Endothelial cell of umbilical vein (primary cell): Measurements from ENCODE around the gene NT5DC2. TPM values are rescaled to one million over a fixed set of nuclear protein-coding genes. Genes with fewer than 3 reads are reported as not detected.

Source experiments
- BruUV-seq: library from RNA; stranded (reverse); fragments of 400-500 nt; replicated peaks from 2 replicates; lab custom pipeline; 2021; lab: Mats Ljungman, UMichigan
- CTCF ChIA-PET: fragments of 300-600, 350-600 bp; sonication (Branson Sonifier 250); formaldehyde crosslinking; loops from one replicate; lab custom pipeline; 2021; ENCODE audit warnings: antibody characterized with exemption, inconsistent platforms; lab: Charles Lee
- POLR2A ChIA-PET: fragments of 300-600, 350-600 bp; sonication (Branson Sonifier 250); formaldehyde crosslinking; loops from one replicate; lab custom pipeline; 2021; ENCODE audit warnings: antibody characterized with exemption, inconsistent platforms; lab: Charles Lee
- DNase-seq: peaks from one replicate; pipeline ENCODE4 v3.0.0-alpha.2; 2011; ENCODE audit warnings: low read depth, low spot score
- FAIRE-seq: peaks from 2 replicates; lab custom pipeline; 2011; peaks lifted over from hg19 to GRCh38; lab: Jason Lieb, UNC
- H2AFZ ChIP-seq: 2 replicates; pipeline ENCODE4 v1.6.0; 2012; ENCODE audit warnings: low read depth, low read length, control low read depth, inconsistent platforms
- H3K27ac ChIP-seq: 2 replicates; pipeline ENCODE4 v1.5.1; 2011; ENCODE audit warnings: low read depth, mild to moderate bottlenecking, control low read depth, low read length, moderate library complexity; ENCODE audit not compliant: insufficient read depth
- H3K27me3 ChIP-seq, 2 experiments: 2 replicates each; pipeline versions ENCODE4 v1.6.0 to v1.6.1; 2011; ENCODE audit warnings: low read length in 2 of 2, mixed read lengths in 1 of 2; ENCODE audit not compliant: control insufficient read depth in 2 of 2, insufficient read depth in 2 of 2
- H3K36me3 ChIP-seq, 2 experiments: 2 replicates in 1 of 2; 3 replicates in 1 of 2; pipeline ENCODE4 v1.5.1; 2011; ENCODE audit warnings: low read length in 2 of 2, mild to moderate bottlenecking in 1 of 2, moderate library complexity in 1 of 2; ENCODE audit not compliant: control insufficient read depth in 2 of 2, insufficient read depth in 2 of 2; ENCODE audit errors: extremely low read depth in 1 of 2
- H3K4me1 ChIP-seq: 3 replicates; pipeline ENCODE4 v1.5.1; 2011; ENCODE audit warnings: mild to moderate bottlenecking, low read length; ENCODE audit not compliant: control insufficient read depth, insufficient read depth; ENCODE audit errors: extremely low read depth
- H3K4me2 ChIP-seq: 2 replicates; pipeline ENCODE4 v1.6.1; 2011; ENCODE audit warnings: low read length, control low read depth, mixed read lengths; ENCODE audit not compliant: insufficient read depth
- H3K4me3 ChIP-seq, 3 experiments: fragments of 200-600 bp in 1 of 3; sonication (generic), shearing (Covaris generic) in 1 of 3; replicated peaks in 1 of 3; 2 replicates each; pipeline ENCODE4 v1.5.1; 2011 to 2016; ENCODE audit warnings: control low read depth in 3 of 3, low read length in 3 of 3, mild to moderate bottlenecking in 2 of 3, inconsistent platforms in 1 of 3, low read depth in 1 of 3, moderate library complexity in 1 of 3; ENCODE audit not compliant: insufficient read depth in 1 of 3
- H3K79me2 ChIP-seq: 2 replicates; pipeline ENCODE4 v1.6.0; 2012; ENCODE audit warnings: low read length, inconsistent platforms; ENCODE audit not compliant: control insufficient read depth, insufficient read depth
- H3K9ac ChIP-seq: replicated peaks from 2 replicates; pipeline ENCODE3; 2011; ENCODE audit warnings: low read length, control low read depth; ENCODE audit not compliant: insufficient read depth; ENCODE audit errors: extremely low read depth
- H3K9me1 ChIP-seq: replicated peaks from 3 replicates; pipeline ENCODE4 v1.6.0; 2011; ENCODE audit warnings: mild to moderate bottlenecking, low read length; ENCODE audit not compliant: control insufficient read depth, insufficient read depth; ENCODE audit errors: extremely low read depth
- H3K9me3 ChIP-seq: replicated peaks from 2 replicates; pipeline ENCODE4 v1.5.1; 2012; ENCODE audit warnings: low read length, inconsistent platforms; ENCODE audit not compliant: control insufficient read depth, insufficient read depth
- H4K20me1 ChIP-seq: replicated peaks from 2 replicates; pipeline ENCODE3; 2011; ENCODE audit warnings: mild to moderate bottlenecking, low read length; ENCODE audit not compliant: control insufficient read depth, insufficient read depth; ENCODE audit errors: extremely low read depth
- CTCF ChIP-seq, 2 donors: IDR thresholded peaks; 1 replicate in 1 of 2; 2 replicates in 1 of 2; pipeline ENCODE4 v1.5.1; 2011; ENCODE audit warnings: low read length in 2 of 2, mild to moderate bottlenecking in 2 of 2, moderate library complexity in 2 of 2, control low read depth in 1 of 2, inconsistent platforms in 1 of 2, low read depth in 1 of 2; ENCODE audit not compliant: insufficient read depth in 1 of 2; ENCODE audit errors: extremely low read depth in 1 of 2
- EZH2 ChIP-seq: IDR thresholded peaks from 2 replicates; pipeline ENCODE4 v1.6.1; 2012; ENCODE audit warnings: borderline replicate concordance, low read depth, mild to moderate bottlenecking, moderate library complexity, low read length, inconsistent platforms; ENCODE audit not compliant: severe bottlenecking
- FOS ChIP-seq: IDR thresholded peaks from 2 replicates; pipeline ENCODE4 v1.6.1; 2011; ENCODE audit warnings: mild to moderate bottlenecking, low read length, moderate library complexity, borderline replicate concordance; ENCODE audit not compliant: insufficient read depth
- GATA2 ChIP-seq: IDR thresholded peaks from 2 replicates; pipeline ENCODE4 v1.7.0; 2011; ENCODE audit warnings: low read depth, mild to moderate bottlenecking, moderate library complexity, mixed read lengths, low read length; ENCODE audit not compliant: insufficient read length, insufficient read depth
- JUN ChIP-seq: IDR thresholded peaks from 2 replicates; pipeline ENCODE4 v1.6.1; 2011; ENCODE audit warnings: borderline replicate concordance, low read depth; ENCODE audit not compliant: insufficient read length, insufficient read depth
- MAX ChIP-seq: IDR thresholded peaks from 2 replicates; pipeline ENCODE4 v1.6.1; 2011; ENCODE audit not compliant: insufficient read depth, insufficient read length
- MYC ChIP-seq: IDR thresholded peaks from one replicate; pipeline ENCODE4 v1.6.1; 2011; ENCODE audit warnings: mild to moderate bottlenecking, low read depth, low read length
- POLR2A ChIP-seq: IDR thresholded peaks from 2 replicates; pipeline ENCODE4 v1.6.1; 2012; ENCODE audit warnings: low read depth, mild to moderate bottlenecking, control low read depth, low read length
- POLR2AphosphoS5 ChIP-seq: IDR thresholded peaks from 2 replicates; pipeline ENCODE4 v1.6.1; 2012; ENCODE audit warnings: low read depth, mild to moderate bottlenecking, control low read depth, low read length, moderate library complexity; ENCODE audit not compliant: insufficient read depth
- dilution Hi-C: fragments of 300-500 bp; cut with MboI; formaldehyde crosslinking; loops from one replicate; pipeline ENCODE4 v1.15.0; 2019; ENCODE audit warnings: low sequenced_read_pairs; ENCODE audit not compliant: extremely low pct_ligation_motif_present
- intact Hi-C: fragments of 100-400 bp; cut with micrococcal nuclease; formaldehyde crosslinking; loops from one replicate; pipeline ENCODE4 v1.10.0; 2022
- polyA plus RNA-seq, 4 experiments: library from polyadenylated mRNA; depleted of rRNA in 3 of 4; stranded (reverse) in 3 of 4; unstranded in 1 of 4; fragments of >200 nt; gene quantifications; 2 replicates each; pipeline versions ENCODE4 v1.2.1 to v1.2.3, GENCODE V29; 2011 to 2012; ENCODE audit warnings: missing spikeins in 1 of 4
- small RNA-seq: library from RNA; depleted of rRNA; stranded (forward); fragments of <200 nt; gene quantifications from one replicate; pipeline ENCODE3, GENCODE V24; 2012; ENCODE audit warnings: low replicate concordance, low read depth; ENCODE audit not compliant: insufficient read depth, insufficient read length
- total RNA-seq: library from RNA; stranded (reverse); gene quantifications from 2 replicates; pipeline ENCODE4 v1.2.3, GENCODE V29; 2021

Gene NT5DC2
- total and polyA plus RNA-seq, 2 donors (not counting 3 experiments of a cell fraction or from before 2014, with no cell fraction given), result 298 to 402 TPM

GRCh38 chr3:52477076-52477795 lies 56.4 kb downstream of the NT5DC2 start:
- Histone ChIP-seq H3K9me3 (no peaks in the 10 kb centered on the region), H3K4me3 (no peak overlapping the region), H2AFZ (no peak overlapping the region), H3K79me2 (no peaks in the 10 kb centered on the region), H3K9ac (no peak overlapping the region), H3K36me3 (peaks cover 30 to 73% of the 10 kb centered on the region in 2 experiments), H3K4me1 (no peaks in the 10 kb centered on the region), H3K27ac (no peak overlapping the region), H3K4me2 (no peak overlapping the region), H3K9me1 (no peaks in the 10 kb centered on the region), H3K27me3 (no peaks in the 10 kb centered on the region), H4K20me1 (no peaks in the 10 kb centered on the region)
- no peak for FAIRE-seq
- POLR2A ChIA-PET, result no interaction called here
- BruUV-seq, result no TSS peak
- intact Hi-C loops, result loop anchor here (10.0 kb wide), 1 partner anchor 208 kb away; the partner anchor contains the start of genes GNL3 and PBRM1
- DNase-seq, result no peak
- CTCF ChIA-PET, result no interaction called here
- TF ChIP-seq JUN (no peak), POLR2A (no peak), MAX (no peak), GATA2 (no peak), CTCF (IDR thresholded peaks at IDR 0.05; ENCODE audit: extremely low read depth in 1 of 2, insufficient read depth in 1 of 2, low read depth in 1 of 2, low read length in 2 of 2) (no peak), MYC (no peak), FOS (no peak), EZH2 (no peak), POLR2AphosphoS5 (no peak)
- dilution Hi-C loops, result no loop called here

Small RNAs within 50 kb of the gene (small RNA-seq; reads per million reads assigned to genes)
- gene RNU6-856P (not detected), gene RNU6ATAC16P (not detected)

Other genes starting within 250 kb of the NT5DC2 start
- 20.9 and 24.1 TPM in 2 replicates for gene GLYCTK, start 246.0 kb downstream of the NT5DC2 start, total RNA-seq
- 35.4 and 43.6 TPM in 2 replicates for gene GLYCTK, start 246.0 kb downstream of the NT5DC2 start, polyA plus RNA-seq
- 5.0 and 5.8 TPM in 2 replicates for gene DNAH1, start 217.5 kb downstream of the NT5DC2 start, total RNA-seq
- 6.0 and 7.4 TPM in 2 replicates for gene DNAH1, start 217.5 kb downstream of the NT5DC2 start, polyA plus RNA-seq
- 90.4 and 91.0 TPM in 2 replicates for gene BAP1, start 123.8 kb downstream of the NT5DC2 start, total RNA-seq
- gene BAP1, start 123.8 kb downstream of the NT5DC2 start, polyA plus RNA-seq, result 82.5 and 89.6 TPM in 2 replicates
- gene PHF7, start 123.2 kb downstream of the NT5DC2 start, total RNA-seq, result 6.5 and 7.8 TPM in 2 replicates
- gene PHF7, start 123.2 kb downstream of the NT5DC2 start, polyA plus RNA-seq, result 3.0 and 4.6 TPM in 2 replicates
- gene SEMA3G, start 88.8 kb downstream of the NT5DC2 start, total RNA-seq, result 22.6 and 24.6 TPM in 2 replicates
- gene SEMA3G, start 88.8 kb downstream of the NT5DC2 start, polyA plus RNA-seq, result 27.9 and 34.0 TPM in 2 replicates
- not detected in 2 replicates for gene TNNC1, start 79.8 kb downstream of the NT5DC2 start, total RNA-seq
- 0.12 TPM in 1 of 2 replicates, not detected in the other for gene TNNC1, start 79.8 kb downstream of the NT5DC2 start, polyA plus RNA-seq
- 153 and 156 TPM in 2 replicates for gene NISCH, start 78.3 kb downstream of the NT5DC2 start, total RNA-seq
- gene NISCH, start 78.3 kb downstream of the NT5DC2 start, polyA plus RNA-seq, result 178 and 196 TPM in 2 replicates
- gene STAB1, start 38.5 kb downstream of the NT5DC2 start, total RNA-seq, result 340 and 369 TPM in 2 replicates
- gene STAB1, start 38.5 kb downstream of the NT5DC2 start, polyA plus RNA-seq, result 369 and 413 TPM in 2 replicates
- gene UQCC5, start 2.7 kb upstream of the NT5DC2 start, total RNA-seq, result 22.6 and 34.6 TPM in 2 replicates
- gene UQCC5, start 2.7 kb upstream of the NT5DC2 start, polyA plus RNA-seq, result 9.9 and 28.2 TPM in 2 replicates
- gene PBRM1, start 152.1 kb upstream of the NT5DC2 start, total RNA-seq, result 77.1 and 87.1 TPM in 2 replicates
- 18.2 and 26.7 TPM in 2 replicates for gene PBRM1, start 152.1 kb upstream of the NT5DC2 start, polyA plus RNA-seq
- 109 and 111 TPM in 2 replicates for gene GNL3, start 152.2 kb upstream of the NT5DC2 start, total RNA-seq
- gene GNL3, start 152.2 kb upstream of the NT5DC2 start, polyA plus RNA-seq, result 21.0 and 27.8 TPM in 2 replicates
- 69.9 and 73.5 TPM in 2 replicates for gene GLT8D1, start 171.9 kb upstream of the NT5DC2 start, total RNA-seq
- 61.8 and 63.7 TPM in 2 replicates for gene GLT8D1, start 171.9 kb upstream of the NT5DC2 start, polyA plus RNA-seq
- 100 and 107 TPM in 2 replicates for gene SPCS1, start 172.2 kb upstream of the NT5DC2 start, total RNA-seq
- 159 and 240 TPM in 2 replicates for gene SPCS1, start 172.2 kb upstream of the NT5DC2 start, polyA plus RNA-seq
- 20.8 and 24.0 TPM in 2 replicates for gene NEK4, start 237.1 kb upstream of the NT5DC2 start, total RNA-seq
- gene NEK4, start 237.1 kb upstream of the NT5DC2 start, polyA plus RNA-seq, result 3.6 and 4.4 TPM in 2 replicates
- gene ITIH1, start 243.7 kb upstream of the NT5DC2 start, total RNA-seq, result not detected in 2 replicates
- not detected in 2 replicates for gene ITIH1, start 243.7 kb upstream of the NT5DC2 start, polyA plus RNA-seq